T1000 (cell line): ENCODE data around the gene SMAD3.

Experiments used
- DNase-seq: peaks from one replicate; lab custom pipeline; 2025; ENCODE audit warnings: mixed read lengths; lab: John Stamatoyannopoulos, UW

SMAD3 gene

DNA sequence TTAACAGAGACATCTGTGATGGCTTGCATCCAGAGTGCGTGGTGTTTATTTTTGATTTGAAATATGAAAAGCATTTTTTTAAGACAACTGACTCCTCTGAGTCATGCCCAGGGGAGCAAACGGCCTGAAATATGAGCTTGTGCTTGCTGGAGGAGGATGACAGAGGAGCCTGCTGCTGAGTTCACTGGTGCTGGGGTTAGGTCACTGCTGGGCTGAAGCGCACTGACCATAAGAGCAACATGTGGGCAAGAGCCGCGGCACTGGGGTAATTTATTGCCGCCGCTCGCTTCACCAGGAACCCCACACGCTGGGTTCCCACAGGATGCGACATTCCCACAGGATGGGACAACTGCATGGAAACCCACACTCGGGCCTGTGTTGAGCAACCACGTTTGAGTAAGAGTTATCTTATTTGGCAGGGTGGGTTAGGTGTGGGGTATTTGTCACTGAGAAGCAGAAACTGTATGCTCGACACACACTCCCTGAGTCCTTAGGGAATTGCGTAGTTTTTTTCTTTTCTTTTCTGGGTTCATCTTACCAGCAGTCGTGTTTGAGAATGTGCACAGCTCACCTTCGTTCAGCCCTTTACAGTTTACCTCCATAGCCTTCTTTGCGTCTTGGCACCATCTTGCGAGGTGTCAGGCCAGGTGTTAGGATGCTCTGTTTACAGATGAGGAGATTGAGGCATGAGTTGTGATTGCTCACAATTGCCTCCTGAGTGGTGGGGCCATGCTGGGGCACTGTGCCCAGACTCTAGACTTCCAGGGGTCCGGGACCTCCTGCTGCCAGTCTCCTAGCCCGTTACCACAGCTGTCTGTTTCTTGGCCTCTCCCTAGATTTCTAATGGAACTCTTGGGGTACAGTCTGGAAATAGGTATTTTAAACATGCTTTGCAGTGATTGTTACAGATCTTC is 60.4 kb downstream of the SMAD3 start:
- peak; percentile 76 for DNase-seq

DNA sequence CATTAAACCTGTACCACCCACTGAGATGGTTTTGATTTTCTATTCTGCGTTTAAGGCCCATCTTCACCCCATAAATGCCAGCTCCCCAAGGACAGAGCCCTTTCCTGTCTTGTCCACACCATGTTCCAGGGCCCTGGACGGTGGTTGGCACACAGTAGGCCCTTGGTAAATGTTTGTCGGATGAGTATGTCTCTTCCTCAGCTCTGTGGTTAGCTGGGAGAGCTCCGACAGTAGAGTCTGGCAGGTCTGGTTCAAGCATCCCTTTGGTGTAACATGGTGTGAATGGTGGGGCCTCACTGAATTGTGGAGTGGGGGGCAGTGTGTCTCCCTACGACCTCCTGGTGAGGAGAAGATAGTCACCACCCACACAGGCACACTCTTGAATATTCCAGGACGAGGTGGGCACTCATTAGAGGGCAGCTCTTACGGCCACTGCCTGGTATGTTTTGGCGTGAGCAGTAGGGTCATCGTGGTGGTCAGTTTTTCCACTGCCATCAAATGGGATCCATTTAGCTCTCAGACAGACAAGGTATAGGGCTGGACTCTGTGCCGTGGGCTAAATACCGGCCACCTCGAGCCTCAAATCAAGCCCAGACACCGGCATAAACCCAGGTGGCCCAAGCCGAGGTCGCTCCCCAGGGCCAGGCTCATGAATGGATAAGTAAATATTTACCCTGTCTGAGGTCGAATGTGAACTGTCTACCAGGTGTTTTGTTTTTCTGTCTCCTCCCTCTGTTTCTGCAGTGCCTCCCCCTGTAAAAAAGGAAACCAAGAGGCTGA is 61.3 kb downstream of the SMAD3 start:
- DNase-seq: no peak

GRCh38 chr15:67127331-67127664 is 61.9 kb downstream of the SMAD3 start:
- no peak for DNase-seq

DNA sequence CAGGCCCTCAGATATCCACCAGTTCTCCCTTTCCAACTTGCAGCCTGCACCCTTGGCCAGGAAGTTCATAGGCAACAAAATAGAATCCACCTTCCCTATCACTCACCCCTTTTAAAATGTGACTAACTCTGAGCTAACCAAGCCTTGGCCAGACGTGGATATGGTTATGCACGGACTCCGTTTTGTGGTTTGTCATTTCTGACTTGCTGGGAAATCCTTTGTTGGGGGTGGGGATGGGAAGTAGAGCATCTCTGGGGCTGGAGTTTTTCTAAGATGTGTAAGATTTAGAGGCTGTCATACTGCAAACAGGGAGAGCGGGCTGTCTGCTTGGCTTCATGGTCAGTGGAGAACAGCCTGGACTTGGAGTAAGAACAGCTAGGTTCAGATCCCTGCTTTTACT is 62.6 kb downstream of the SMAD3 start:
- DNase-seq: peak; percentile 54

GRCh38 chr15:67130166-67130565 is 64.8 kb downstream of the SMAD3 start:
- no peak for DNase-seq

DNA sequence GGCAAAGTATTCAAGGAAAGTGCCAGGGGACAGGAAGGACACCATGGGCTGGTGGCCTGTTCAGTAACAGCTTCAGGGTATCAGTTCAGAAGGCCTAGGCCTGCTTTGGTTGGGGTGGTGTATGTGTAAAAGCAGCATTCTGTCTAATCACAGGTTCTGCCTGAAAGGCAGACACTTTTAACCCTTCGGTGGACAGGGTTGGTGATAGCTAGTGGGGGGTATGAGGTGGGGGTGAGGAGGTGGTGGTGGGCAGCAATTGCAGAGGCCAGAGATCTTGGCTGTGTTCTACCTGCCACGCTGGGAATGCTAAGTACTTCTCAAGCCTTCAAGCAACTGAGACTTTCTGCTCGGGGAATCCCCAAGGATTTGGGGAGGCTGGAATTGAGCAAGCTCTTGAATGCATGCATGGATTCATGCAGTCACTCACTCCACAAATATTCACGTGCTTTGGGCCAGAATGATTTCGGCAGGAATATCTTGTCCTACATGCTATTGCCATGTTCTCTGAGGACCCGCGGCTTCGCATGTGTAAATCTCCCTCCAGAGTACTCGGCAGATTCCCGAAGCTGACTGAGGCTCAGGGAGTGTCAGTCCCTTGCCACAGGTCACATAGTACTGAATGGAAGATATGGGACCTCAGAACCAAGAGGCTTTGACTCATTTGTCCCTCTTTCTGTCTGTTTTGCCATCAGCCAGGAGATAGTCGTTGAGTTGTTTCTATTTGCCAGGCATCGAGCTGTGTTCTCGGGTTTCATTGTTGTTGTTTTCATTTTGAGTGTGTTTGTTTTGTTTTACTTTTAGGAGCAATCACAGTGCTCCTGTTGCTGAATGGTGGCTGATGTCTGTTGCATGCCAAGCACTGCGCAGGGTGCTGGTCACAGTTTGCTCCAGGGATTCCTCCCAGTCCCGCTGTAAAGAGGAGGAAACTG is 65.5 kb downstream of the SMAD3 start:
- DNase-seq: peak; percentile 26

- no peak for DNase-seq
Measured at GRCh38 chr15:67132276-67132675, 66.9 kb downstream of the SMAD3 start.

- no peak for DNase-seq
Measured at GRCh38 chr15:67133026-67133425, 67.6 kb downstream of the SMAD3 start.

GRCh38 chr15:67133738-67134066 is 68.3 kb downstream of the SMAD3 start:
- no peak for DNase-seq

GRCh38 chr15:67134067-67134838 is 68.9 kb downstream of the SMAD3 start:
- DNase-seq: no peak

GRCh38 chr15:67134871-67135492 is 69.6 kb downstream of the SMAD3 start:
- DNase-seq: no peak

DNA sequence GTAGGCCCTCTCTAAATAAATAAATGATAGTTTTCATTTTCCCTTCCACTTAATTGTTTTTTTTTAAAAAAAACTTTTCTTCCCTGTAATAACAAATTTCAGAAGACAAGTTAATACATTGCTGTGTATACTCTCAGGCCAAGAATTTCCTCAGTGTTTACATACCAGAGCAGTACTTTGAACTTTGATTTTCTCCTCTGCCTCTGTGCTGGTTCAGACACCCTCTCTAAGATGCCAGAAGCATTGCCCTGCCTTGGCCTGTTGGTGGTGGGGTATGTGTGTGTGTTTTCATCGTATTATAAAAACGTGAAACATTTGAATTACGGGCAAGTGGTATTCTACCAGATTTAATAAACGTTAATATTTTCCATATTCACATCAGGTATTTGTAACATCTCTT is 70.1 kb downstream of the SMAD3 start:
- DNase-seq: no peak

DNA sequence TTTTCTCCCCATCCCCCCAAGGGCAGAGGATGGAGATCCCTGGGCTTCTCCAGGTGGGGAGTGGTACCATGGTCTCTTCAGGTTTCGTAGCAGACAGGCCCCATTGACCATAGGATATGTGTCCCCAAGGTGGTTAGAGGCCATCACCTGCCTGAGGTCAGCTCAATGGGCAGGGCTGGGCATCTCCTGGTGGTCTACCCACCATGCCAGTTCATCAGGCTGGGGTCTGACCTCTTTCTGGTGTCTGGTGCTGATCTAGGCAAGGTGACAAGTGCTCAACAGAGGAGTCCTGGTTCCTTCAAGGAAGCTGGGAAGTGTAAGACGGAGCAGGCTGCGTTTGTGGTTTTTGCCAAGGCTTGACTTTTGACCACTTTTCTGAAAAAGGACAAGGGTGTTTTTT is 71.4 kb downstream of the SMAD3 start:
- DNase-seq: no peak

- DNase-seq: no peak
Measured at GRCh38 chr15:67137319-67137718, 71.9 kb downstream of the SMAD3 start.

DNA sequence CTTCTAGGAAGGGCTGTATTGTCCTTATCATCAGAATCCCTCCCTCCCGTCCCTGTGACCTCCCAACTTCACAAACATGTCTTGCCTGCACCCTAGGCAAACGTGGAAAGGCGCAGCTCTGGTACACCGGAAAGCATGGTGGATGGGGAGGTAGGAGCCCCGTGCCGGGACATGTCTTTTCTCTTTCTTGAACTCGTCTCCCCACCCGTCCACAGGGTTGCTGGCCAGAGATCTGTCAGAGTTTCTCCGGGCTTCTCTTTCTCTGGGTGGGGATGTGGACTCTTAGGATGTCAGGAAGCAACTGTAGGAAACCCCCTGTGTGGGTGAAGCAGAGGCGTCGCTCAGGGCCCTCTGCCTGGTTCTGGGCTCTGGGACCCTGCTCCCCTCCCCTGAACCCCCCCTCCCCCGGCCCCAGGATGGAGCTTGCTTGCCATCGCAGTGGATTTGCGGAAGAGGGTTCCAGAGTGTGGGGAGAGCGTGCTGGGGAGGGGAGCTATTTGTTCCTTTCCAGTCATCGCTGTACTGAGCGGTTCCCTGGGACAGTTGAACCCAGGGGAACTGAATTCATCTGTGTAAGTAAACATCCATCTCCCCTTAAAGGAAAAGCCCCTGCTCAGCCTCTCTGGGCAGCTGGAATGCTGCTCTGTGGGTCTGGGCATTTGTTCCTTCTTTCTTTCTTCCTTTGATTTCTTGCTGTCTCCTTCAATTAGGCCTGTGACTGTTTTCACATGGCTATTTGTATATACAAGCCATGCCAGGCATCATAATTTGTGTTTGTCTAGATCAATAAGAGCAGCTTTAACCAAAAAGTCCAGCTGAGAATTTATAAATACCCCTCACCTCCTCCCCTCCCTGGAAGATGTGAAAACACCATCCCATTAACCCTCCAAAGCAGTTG is 72.8 kb downstream of the SMAD3 start:
- no peak for DNase-seq

DNA sequence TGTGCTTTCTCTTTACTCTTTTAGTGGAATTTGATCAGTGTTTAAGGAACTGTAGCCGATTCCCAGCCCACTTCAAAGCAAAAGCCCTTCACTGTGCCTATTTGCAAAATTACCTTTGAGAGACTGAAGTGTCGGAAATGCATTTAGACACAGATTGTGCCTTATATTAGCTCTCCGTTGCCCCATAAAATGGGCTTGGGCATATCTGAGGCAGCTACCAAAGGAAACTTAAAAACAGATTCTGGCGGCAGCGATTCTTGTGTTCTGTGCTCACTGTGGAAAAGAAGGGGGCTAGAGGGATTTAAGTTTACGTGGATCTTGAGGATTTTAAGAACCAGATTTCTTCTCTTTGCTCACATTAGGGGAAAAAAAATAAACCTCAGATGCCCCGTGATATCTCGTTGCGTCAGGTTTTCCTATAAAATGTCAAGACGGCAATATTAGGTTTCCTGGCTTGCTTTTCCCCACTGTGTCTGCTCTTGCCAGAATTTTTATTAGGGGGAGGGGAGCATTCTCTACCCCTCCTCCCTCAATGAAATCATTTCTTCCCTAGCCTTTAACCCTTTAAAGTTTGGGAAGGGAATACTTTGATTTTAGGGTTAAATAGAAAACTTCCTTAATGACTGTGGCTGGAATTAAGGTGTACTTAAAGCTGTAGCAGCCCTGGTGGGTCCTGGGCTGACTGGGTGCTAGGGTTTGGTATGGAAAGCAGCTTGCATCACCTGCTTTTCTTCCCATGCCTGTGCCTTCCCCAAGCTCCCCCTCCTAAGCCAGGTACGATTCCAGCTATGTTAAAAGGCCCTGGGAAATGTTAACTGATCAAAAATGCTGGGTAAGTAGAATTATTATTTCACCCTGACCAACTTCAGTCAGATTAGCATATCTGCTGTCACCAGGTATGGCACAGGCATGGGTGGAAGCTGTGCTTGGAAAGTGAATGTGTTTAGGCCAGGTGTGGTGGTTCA is 73.8 kb downstream of the SMAD3 start:
- no peak for DNase-seq

DNA sequence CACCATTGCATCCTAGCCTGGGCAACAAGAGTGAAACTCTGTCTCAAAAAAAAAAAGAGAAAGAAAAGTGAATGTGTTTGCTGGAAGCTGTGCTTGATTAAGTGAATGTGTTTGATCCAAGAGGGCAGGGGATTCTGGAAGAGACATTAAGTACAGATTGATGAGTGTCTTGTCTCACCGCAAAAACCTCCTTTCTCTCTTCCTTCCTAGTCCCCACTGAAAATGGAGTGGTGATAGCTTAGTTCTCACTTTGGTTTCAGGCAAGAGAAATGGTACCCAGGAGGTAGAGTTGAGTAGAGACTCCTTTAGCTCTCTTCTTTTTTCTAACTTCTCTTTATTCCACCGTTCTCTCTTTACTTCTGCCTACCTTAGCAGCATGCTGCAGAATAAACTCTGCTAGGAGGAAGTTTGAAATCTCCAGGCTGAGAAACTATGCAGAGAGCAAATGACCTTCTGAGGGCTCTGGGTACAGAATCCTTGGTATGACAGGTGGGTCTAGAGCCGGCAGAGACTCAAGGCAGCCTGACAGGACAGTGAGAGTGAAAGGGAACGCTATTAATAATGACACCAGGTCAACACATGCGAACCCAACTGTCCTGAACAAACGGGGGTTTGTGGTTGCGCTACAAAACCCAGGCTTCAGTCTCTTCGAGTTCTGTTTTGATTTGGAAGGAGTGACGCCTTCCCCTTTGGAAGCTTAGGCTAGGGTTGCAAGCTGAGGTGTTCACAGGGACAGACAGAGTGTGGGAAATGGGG is 74.9 kb downstream of the SMAD3 start:
- DNase-seq: no peak
